ENCODE data around the gene SLC25A13.

DNA sequence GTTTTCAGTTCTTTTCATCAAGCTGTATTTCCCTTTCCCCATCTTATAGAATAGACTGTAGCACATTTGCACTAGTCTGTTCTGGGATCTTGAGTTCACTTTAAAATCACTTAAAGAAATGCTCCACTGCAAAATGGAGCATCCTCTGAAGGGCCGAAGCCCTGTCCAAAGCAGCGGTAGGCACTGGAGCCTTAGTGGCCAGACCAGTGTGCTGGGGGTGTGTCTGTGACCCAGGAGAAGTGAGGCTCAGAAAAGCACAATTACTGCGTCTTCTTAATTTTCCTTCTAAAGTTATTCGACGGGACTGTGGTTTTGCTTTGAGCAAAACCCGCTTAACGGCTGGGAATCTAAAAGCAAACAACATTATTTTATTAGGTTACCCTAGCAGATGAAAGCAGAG, 205.7 kb downstream of the SLC25A13 start:
- TF ChIP-seq POLR2A (IDR thresholded peaks at IDR 0.05) (no peak), CTCF (IDR thresholded peaks at IDR 0.05) (no peak)
